Stimulated activated CD8-positive, alpha-beta memory T cell treated with anti-CD3 and anti-CD28 coated beads, Interleukin-15, amount 100 ng/mL, for 48 hours (primary cell): Measurements from ENCODE around the gene STYXL1.

Experiments
- DNase-seq, 2 donors: peaks; one replicate each; pipeline ENCODE4 v3.0.0-alpha.2; 2020; ENCODE audit warnings: low read depth in 2 of 2

Gene STYXL1

DNA sequence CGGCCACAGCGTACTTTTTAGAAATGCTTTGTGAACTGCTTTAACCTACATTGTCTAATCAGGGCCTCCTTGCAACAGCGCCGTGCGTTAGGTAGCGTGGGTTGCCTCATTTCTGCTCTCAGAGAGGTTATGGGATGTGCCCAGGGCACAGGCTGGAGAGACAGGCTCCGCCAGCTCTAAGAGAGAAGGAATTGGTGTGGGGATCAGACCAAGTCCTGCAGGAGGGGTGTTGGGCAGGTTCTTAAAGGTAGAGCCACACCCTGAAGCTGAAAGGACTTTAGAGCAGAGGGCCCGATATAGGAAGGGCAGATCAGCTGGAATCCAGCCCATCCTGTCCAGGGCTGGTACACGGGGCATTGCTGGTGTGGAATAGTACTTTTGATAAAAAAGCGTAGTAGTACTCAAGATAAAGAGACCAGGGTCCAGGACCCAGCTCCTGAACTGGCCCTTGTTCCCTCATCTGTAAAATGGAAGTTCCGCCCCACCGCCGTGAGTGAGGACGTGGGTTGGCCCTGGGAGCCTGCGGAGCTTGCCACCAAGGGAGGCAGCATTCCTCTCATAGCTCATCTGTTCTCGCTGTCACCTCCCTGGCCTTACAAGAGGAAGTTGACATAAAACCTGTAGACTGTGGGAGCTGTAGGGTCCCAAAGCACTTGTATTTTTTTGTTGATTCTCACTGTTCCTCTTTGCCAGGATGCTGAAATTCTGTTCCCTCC lies 90.6 kb downstream of the STYXL1 start:
- DNase-seq = no peak

DNA sequence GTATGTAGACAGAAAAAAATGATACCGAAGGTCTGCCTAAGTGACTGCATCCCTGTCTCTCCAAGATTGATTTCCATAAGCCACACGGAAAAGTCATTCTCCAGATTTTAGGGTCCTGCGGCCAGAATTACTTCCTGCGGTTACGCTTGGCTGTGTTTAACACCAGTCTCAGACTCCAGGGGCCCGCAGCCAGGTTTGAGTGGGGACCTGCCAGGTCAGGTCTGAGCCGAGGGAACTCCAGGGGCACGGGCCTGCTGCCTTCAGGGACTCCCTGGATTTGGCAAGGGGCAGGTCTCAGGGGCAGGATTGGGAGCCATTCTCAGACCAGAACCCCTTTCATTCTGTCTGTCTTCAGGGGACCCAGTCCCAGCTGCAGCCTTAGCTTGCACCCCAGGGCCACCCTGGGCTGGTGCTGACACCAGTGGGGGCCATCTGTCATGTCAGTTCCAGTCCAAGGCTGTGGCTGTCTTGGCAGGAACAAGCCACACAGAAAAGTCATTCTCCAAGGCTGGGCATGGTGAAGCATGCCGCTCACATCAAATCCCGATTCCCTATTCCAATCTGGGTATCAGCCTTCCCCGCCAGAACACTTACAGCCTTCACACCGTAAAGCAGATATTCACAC lies 92.4 kb downstream of the STYXL1 start:
- DNase-seq = no peak

DNA sequence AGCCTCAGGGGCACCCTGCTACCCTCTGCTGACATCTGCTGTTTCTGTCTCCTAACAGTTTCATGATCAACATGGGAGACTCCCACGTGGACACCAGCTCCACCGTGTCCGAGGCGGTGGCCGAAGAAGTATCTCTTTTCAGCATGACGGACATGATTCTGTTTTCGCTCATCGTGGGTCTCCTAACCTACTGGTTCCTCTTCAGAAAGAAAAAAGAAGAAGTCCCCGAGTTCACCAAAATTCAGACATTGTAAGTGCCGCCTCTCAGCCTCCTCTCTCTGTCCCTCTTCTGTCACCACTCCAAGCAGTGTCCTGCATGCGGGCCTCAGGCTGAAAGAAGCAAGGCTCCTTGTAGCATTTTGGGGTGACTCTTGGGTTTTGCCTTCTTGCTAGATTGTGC lies 93.9 kb downstream of the STYXL1 start:
- no peak for DNase-seq

DNA sequence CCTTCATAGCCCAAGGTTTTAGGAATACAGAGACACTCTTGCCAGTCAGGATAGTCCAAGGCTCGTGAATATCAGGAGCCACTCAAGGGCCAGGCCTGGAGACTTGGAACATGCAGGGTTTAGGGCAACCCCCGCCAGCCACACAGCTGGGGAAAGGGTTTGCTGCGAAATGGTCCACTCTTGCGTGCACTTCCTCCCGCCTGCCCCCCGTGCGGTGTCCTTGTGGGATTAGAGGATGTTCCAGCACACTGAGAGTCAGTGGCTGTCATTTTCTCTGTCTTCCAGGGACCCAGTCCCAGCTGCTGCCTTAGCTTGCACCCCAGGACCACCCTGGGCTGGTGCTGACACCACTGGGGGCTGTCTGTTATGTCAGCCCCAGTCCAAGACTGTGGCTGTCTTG lies 94.4 kb downstream of the STYXL1 start:
- no peak for DNase-seq

DNA sequence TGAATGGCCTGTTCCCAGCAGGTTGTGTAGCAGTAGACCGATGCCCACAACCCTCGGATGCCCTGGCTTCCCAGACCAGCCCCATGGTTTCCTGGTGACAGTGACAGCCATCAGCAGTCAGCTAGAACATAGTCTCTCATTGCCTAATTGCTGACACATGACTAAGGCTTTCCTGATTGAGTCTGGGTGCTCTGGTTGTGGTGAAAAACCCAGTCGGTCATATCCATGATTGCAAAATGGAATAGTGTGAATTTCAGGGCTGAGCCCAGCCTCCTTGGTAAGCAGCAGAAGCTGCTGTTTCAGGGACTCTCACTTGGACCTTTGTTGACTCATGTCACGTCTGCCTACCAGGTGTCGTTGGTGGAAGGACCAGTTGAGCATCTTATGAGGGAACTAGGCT lies 96.3 kb downstream of the STYXL1 start:
- no peak for DNase-seq

DNA sequence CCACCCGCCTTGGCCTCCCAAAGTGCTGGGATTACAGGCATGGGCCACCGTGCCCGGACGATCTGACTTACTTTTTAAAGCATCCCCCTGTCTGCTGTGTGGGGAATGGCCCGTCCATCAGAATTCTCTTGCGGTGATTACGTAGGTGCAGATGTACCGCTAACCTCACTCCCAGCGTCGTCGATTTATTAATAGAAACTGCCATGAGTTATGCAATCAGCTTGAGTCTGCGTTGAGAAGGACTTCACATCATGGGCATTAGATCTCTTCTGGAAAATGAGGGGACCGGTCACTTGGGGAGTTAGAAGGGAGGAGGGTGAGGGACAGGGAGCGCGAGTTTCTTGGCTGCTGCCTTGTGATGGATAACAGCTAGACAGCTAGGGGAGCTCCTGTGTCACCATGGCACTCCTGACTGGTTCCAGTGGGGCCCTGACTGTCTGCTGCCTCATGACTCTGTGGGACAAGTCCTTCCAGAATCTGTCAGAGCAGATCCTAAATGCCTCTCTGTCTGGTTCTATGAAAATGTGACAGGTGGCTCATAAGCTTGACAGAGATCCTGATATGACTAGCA lies 97.6 kb downstream of the STYXL1 start:
- DNase-seq = no peak

DNA sequence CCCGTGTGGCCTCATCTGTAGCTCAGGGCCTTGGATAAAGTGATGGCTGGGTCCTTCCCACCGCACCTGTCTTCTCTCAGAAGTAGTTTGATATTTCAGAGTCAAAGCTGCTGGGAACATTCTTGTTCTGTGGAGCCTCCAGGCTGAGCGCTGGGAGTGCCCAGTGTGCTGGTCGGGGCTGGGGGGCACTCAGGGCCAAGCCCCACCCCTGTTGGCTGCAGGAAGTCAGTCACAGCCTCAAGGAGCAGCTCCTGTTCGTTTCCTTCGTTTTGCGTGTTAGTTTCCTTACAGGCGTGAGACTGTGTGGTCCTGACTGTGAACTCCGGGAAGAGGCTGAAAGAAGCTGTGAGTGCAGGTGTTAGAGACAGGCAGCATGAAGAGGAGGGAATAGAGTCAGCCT lies 99.6 kb downstream of the STYXL1 start:
- no peak for DNase-seq
